IMR-90 (cell line): ENCODE measurements around the gene MKX. TPM values are rescaled to one million over a fixed set of nuclear protein-coding genes. Genes with fewer than 3 reads are reported as not detected.

Experiments
- ATAC-seq: fragments of 200-7000 bp; cut with Tn5 transposase; 2 replicates; pipeline ENCODE4 v1.9.1; 2020; ENCODE audit warnings: low read depth, mild to moderate bottlenecking, moderate library complexity
- BruUV-seq: library from RNA; stranded (reverse); fragments of 400-500 nt; replicated peaks from 2 replicates; lab custom pipeline; 2021; lab: Mats Ljungman, UMichigan
- CTCF ChIA-PET: fragments of 300-600 bp; formaldehyde crosslinking; extraction: SDS; loops from one replicate; lab custom pipeline; 2021; ENCODE audit warnings: antibody characterized with exemption; lab: Yijun Ruan, JAX
- POLR2A ChIA-PET: fragments of 300-600 bp; sonication (Branson Sonifier 250); formaldehyde crosslinking; loops from one replicate; lab custom pipeline; 2022; ENCODE audit warnings: antibody characterized with exemption; ENCODE audit not compliant: unreplicated experiment; lab: Charles Lee
- DNase-seq: peaks from one replicate; pipeline ENCODE4 v3.0.0; 2013
- H2AFZ ChIP-seq: replicated peaks from 2 replicates; pipeline ENCODE3; 2013; ENCODE audit warnings: low read length, mild to moderate bottlenecking; ENCODE audit not compliant: poor library complexity
- H2AK5ac ChIP-seq: 2 replicates; pipeline ENCODE4 v1.6.1; 2013; ENCODE audit warnings: low read depth, low read length, inconsistent platforms
- H2AK9ac ChIP-seq: replicated peaks from 2 replicates; pipeline ENCODE3; 2013; ENCODE audit warnings: mild to moderate bottlenecking, low read depth, low read length, moderate library complexity; ENCODE audit not compliant: poor library complexity
- H2BK120ac ChIP-seq: 2 replicates; pipeline ENCODE4 v1.6.1; 2013; ENCODE audit warnings: low read depth, low read length, inconsistent platforms
- H2BK15ac ChIP-seq: 3 replicates; pipeline ENCODE4 v1.6.1; 2013; ENCODE audit warnings: low read depth, low read length, inconsistent platforms
- H2BK20ac ChIP-seq: 2 replicates; pipeline ENCODE4 v1.6.1; 2013; ENCODE audit warnings: low read depth, mild to moderate bottlenecking, inconsistent platforms, low read length, moderate library complexity
- H2BK5ac ChIP-seq: 2 replicates; pipeline ENCODE4 v1.6.1; 2013; ENCODE audit warnings: mild to moderate bottlenecking, low read depth, low read length, inconsistent platforms; ENCODE audit not compliant: poor library complexity, severe bottlenecking
- H3K14ac ChIP-seq: replicated peaks from 2 replicates; pipeline ENCODE4 v1.6.1; 2013; ENCODE audit warnings: low read depth, low read length, inconsistent platforms
- H3K18ac ChIP-seq: 2 replicates; pipeline ENCODE4 v1.6.1; 2013; ENCODE audit warnings: low read depth, low read length, control low read depth
- H3K23ac ChIP-seq: 2 replicates; pipeline ENCODE4 v1.6.1; 2013; ENCODE audit warnings: low read depth, low read length, inconsistent platforms
- H3K27ac ChIP-seq: 2 replicates; pipeline ENCODE4 v1.5.1; 2013; ENCODE audit warnings: mild to moderate bottlenecking, control low read depth, low read length; ENCODE audit not compliant: insufficient read depth
- H3K27me3 ChIP-seq: 2 replicates; pipeline ENCODE4 v1.6.1; 2013; ENCODE audit warnings: low read length; ENCODE audit not compliant: control insufficient read depth, insufficient read depth
- H3K36me3 ChIP-seq: 2 replicates; pipeline ENCODE4 v1.6.1; 2013; ENCODE audit warnings: low read length, mixed read lengths; ENCODE audit not compliant: control insufficient read depth, insufficient read depth
- H3K4ac ChIP-seq: 2 replicates; pipeline ENCODE4 v1.6.1; 2013; ENCODE audit warnings: low read depth, low read length, inconsistent platforms
- H3K4me1 ChIP-seq: 2 replicates; pipeline ENCODE4 v1.6.1; 2013; ENCODE audit warnings: low read length, mixed read lengths; ENCODE audit not compliant: control insufficient read depth, insufficient read depth
- H3K4me2 ChIP-seq: 2 replicates; pipeline ENCODE4 v1.6.1; 2013; ENCODE audit warnings: low read depth, mild to moderate bottlenecking, control low read depth, low read length, moderate library complexity
- H3K4me3 ChIP-seq: 2 replicates; pipeline ENCODE4 v1.5.1; 2013; ENCODE audit warnings: low read depth, mild to moderate bottlenecking, control low read depth, low read length, moderate library complexity; ENCODE audit not compliant: insufficient read depth
- H3K56ac ChIP-seq: 2 replicates; pipeline ENCODE4 v1.6.1; 2013; ENCODE audit warnings: low read length, inconsistent platforms; ENCODE audit not compliant: insufficient read depth; ENCODE audit errors: extremely low read depth
- H3K79me1 ChIP-seq, 2 experiments: 2 replicates each; pipeline ENCODE4 v1.6.1; 2013; ENCODE audit warnings: low read length in 2 of 2, inconsistent platforms in 1 of 2, low read depth in 1 of 2
- H3K9ac ChIP-seq: 2 replicates; pipeline ENCODE4 v1.6.1; 2013; ENCODE audit warnings: low read depth, low read length, control low read depth
- H3K9me1 ChIP-seq: 2 replicates; pipeline ENCODE4 v1.6.1; 2013; ENCODE audit warnings: low read length, inconsistent platforms; ENCODE audit not compliant: insufficient read depth
- H3K9me3 ChIP-seq: 2 replicates; pipeline ENCODE4 v1.6.1; 2013; ENCODE audit warnings: low read length; ENCODE audit not compliant: control insufficient read depth, insufficient read depth
- H4K20me1 ChIP-seq: 2 replicates; pipeline ENCODE4 v1.6.1; 2013; ENCODE audit warnings: low read length, inconsistent platforms; ENCODE audit not compliant: insufficient read depth
- H4K5ac ChIP-seq: 2 replicates; pipeline ENCODE4 v1.6.1; 2013; ENCODE audit warnings: mild to moderate bottlenecking, low read depth, low read length, control low read depth
- H4K8ac ChIP-seq, 2 experiments: 2 replicates each; pipeline ENCODE4 v1.6.1; 2013; ENCODE audit warnings: low read depth in 2 of 2, low read length in 2 of 2, control low read depth in 1 of 2, inconsistent platforms in 1 of 2
- H4K91ac ChIP-seq: 2 replicates; pipeline ENCODE4 v1.6.1; 2013; ENCODE audit warnings: low read depth, low read length, inconsistent platforms; ENCODE audit not compliant: insufficient read depth
- CEBPB ChIP-seq: IDR thresholded peaks from 2 replicates; pipeline ENCODE4 v1.6.1; 2012; ENCODE audit warnings: low read depth, low read length, improper control_type of control experiment
- FOS ChIP-seq: fragments of 150-350 bp; IDR thresholded peaks from 2 replicates; pipeline ENCODE4 v1.6.1; 2016; ENCODE audit warnings: low read depth, low read length
- MAFK ChIP-seq: IDR thresholded peaks from 2 replicates; pipeline ENCODE4 v1.6.1; 2012; ENCODE audit warnings: low read depth, low read length, improper control_type of control experiment
- MXI1 ChIP-seq: IDR thresholded peaks from 2 replicates; pipeline ENCODE4 v1.6.1; 2012; ENCODE audit warnings: low read depth, mild to moderate bottlenecking, low read length, moderate library complexity, borderline replicate concordance
- SMC3 ChIP-seq: fragments of 150-350 bp; IDR thresholded peaks from 2 replicates; pipeline ENCODE4 v1.6.1; 2016; ENCODE audit warnings: low read depth, mild to moderate bottlenecking, antibody characterized with exemption, low read length, moderate library complexity
- WGBS, 2 experiments: methylation state at CpG; one replicate each; pipeline versions ENCODE4 v1.1.5 to v1.1.7; 2013; ENCODE audit warnings: missing lambda C conversion rate in 2 of 2; ENCODE audit not compliant: insufficient read length in 1 of 2; ENCODE audit errors: extremely low coverage in 2 of 2; 5-methylcytosine and 5-hydroxymethylcytosine counted together
- dilution Hi-C: fragments of 300-500 bp; cut with HindIII; formaldehyde crosslinking; loops from one replicate; pipeline ENCODE4 v1.14.3; 2018; ENCODE audit warnings: low sequenced_read_pairs; ENCODE audit not compliant: unreplicated experiment
- in situ Hi-C: fragments of 300-500 bp; cut with MboI; formaldehyde crosslinking; loops from 3 replicates; pipeline ENCODE4 v1.14.3; 2019; ENCODE audit warnings: low sequenced_read_pairs, inconsistent platforms, mixed read lengths
- intact Hi-C: fragments of 100-400 bp; cut with micrococcal nuclease; formaldehyde crosslinking; loops from 2 replicates; pipeline ENCODE4 v1.10.0; 2022
- polyA plus RNA-seq, 3 experiments: library from polyadenylated mRNA; depleted of rRNA; stranded (reverse); fragments of >200 nt; gene quantifications; 2 replicates each; pipeline ENCODE4 v1.2.3, GENCODE V29; 2012; ENCODE audit warnings: low replicate concordance in 1 of 3
- total RNA-seq: library from RNA; depleted of rRNA; stranded (reverse); fragments of >200 nt; gene quantifications from 2 replicates; pipeline ENCODE4 v1.2.3, GENCODE V29; 2012
- TF ChIP-seq, protein P1 (sequence below): fragments of 150-350 bp; IDR thresholded peaks from 2 replicates; pipeline ENCODE4 v1.6.1; 2017; ENCODE audit warnings: mild to moderate bottlenecking, antibody characterized with exemption, low read length, low read depth

Gene MKX
- total and polyA plus RNA-seq, 2 of the 4 experiments (the other 2 are of a cell fraction): 0.10 to 0.36 TPM

DNA sequence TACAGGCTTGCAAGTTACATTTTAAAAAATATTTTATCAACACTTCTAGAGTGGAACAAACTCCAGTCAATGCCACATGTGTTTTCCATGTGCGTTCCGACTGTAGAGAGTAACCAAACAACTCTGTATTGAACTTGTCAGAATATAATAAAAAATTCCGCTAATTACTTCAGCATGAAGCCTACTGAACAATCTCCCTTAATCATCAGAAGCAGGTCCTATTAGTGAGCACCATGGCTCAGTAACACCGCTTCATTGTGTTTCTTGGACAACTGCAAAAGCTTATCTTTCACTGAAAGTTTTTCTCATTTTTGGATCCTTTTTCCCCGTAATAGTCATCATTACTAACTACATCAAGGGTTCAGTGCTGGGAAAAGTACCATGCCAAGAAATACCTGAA is 117.0 kb downstream of the MKX start:
- H3K4me2 ChIP-seq: no peak overlapping the region
- no peak overlapping the region for H2BK20ac ChIP-seq
- dilution Hi-C loops: no loop called here
- no peak for ATAC-seq
- no peak overlapping the region for H2AK9ac ChIP-seq
- H3K4ac ChIP-seq: no peak overlapping the region
- H3K9me1 ChIP-seq: no peaks in the 10 kb centered on the region
- H4K8ac ChIP-seq: no peak overlapping the region
- no peak overlapping the region for H2BK15ac ChIP-seq
- POLR2A ChIA-PET: no interaction called here
- no peak overlapping the region for H4K5ac ChIP-seq
- no peak overlapping the region for H3K14ac ChIP-seq
- no peaks in the 10 kb centered on the region for H4K20me1 ChIP-seq
- H3K9ac ChIP-seq: no peak overlapping the region
- H3K9me3 ChIP-seq: no peaks in the 10 kb centered on the region
- H3K36me3 ChIP-seq: no peaks in the 10 kb centered on the region
- H3K18ac ChIP-seq: no peak overlapping the region
- H3K79me1 ChIP-seq: no peaks in the 10 kb centered on the region
- no peak overlapping the region for H2AK5ac ChIP-seq
- H3K27me3 ChIP-seq: peaks cover 3% of the 10 kb centered on the region
- CTCF ChIA-PET: interaction anchor here (0.6 kb wide), 2 partner anchors 84 to 615 kb away, joined by 3 read pairs; no protein-coding TSS in a partner anchor
- H3K56ac ChIP-seq: no peak overlapping the region
- peaks cover 2% of the 10 kb centered on the region; the same call in 1 of the 2 replicates for H3K4me1 ChIP-seq
- H2BK120ac ChIP-seq: no peak overlapping the region
- in situ Hi-C loops: no loop called here
- no peak overlapping the region for H2AFZ ChIP-seq
- H3K4me3 ChIP-seq: no peak overlapping the region
- WGBS, 2 experiments: 87% methylated on average over 4 of the region's 5 CpGs; no CpG with 5 or more reads in 1 of the 2 experiments
- no peak for DNase-seq
- no peak overlapping the region for H3K23ac ChIP-seq
- no peak overlapping the region for H4K91ac ChIP-seq
- no peak overlapping the region for H2BK5ac ChIP-seq
- TF ChIP-seq FOS (no peak), MXI1 (no peak), SMC3 (no peak), CEBPB (no peak), MAFK (no peak)
- TF ChIP-seq, protein P1, sequence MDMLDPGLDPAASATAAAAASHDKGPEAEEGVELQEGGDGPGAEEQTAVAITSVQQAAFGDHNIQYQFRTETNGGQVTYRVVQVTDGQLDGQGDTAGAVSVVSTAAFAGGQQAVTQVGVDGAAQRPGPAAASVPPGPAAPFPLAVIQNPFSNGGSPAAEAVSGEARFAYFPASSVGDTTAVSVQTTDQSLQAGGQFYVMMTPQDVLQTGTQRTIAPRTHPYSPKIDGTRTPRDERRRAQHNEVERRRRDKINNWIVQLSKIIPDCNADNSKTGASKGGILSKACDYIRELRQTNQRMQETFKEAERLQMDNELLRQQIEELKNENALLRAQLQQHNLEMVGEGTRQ: no peak
- intact Hi-C loops: no loop called here
- no peak overlapping the region for H3K27ac ChIP-seq
- no TSS peak for BruUV-seq
